ENCODE data around the gene ADRA2C. TPM values are rescaled to one million over a fixed set of nuclear protein-coding genes. Genes with fewer than 3 reads are reported as not detected.

The ADRA2C gene
- total and polyA plus RNA-seq, 2 experiments from 2014 or later = 3.0 to 16.6 TPM

DNA sequence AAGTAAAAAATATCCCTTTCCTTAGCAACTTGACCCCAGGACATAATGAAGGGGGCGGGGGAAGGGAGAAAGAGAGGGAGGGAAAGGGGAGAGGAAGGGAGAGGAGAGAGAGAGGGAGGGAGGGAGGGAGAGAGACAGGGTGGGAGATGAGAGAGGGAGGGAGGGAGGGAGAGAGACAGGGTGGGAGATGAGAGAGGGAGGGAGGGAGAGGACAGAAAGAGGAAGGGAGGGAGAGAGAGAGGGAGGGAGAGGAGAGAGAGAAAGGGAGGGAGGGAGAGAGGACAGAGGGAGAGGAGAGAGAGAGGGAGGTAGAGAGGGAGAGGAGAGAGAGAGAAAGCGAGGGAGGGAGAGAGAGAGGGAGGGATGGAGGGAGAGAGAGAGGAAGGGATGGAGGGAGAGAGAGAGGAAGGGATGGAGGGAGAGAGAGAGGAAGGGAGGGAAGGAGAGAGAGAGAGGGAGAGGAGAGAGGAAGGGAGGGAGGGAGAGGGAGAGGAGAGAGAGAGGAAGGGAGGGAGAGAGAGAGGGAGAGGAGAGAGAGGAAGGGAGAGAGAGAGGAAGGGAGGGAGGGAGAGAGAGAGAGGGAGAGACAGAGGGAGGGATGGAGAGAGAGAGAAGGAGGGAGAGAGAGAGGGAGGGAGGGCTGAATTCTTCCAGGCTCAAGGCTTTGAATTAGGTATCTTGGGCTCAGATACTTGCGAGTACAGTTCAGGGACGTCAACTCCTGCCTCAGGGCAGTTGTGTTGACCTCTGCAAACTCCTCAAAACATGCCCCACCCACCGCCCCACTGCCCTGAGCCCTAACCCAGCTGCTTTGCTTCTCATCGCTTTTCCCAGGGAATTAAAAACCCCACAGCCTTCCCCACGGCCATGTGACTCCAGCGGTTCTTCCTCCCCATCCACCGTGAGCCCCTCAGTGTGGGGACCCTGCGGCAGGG is 40.0 kb upstream of the ADRA2C start:
- peaks cover 14% of the 10 kb centered on the region for H3K4me1 ChIP-seq (ENCODE audit: insufficient read depth)
- no peak overlapping the region for H3K4me3 Mint-ChIP-seq
- H2AFZ ChIP-seq = no peak overlapping the region
- no peak overlapping the region for H3K4me2 ChIP-seq
- H3K4me1 Mint-ChIP-seq = peaks cover 21% of the 10 kb centered on the region
- no peaks in the 10 kb centered on the region for H3K79me2 ChIP-seq (replicated peaks; ENCODE audit: insufficient read depth)
- no peaks in the 10 kb centered on the region for H4K20me1 ChIP-seq (replicated peaks; ENCODE audit: insufficient read depth)
- 0 out of 2 replicates have a peak, but pooled peaks cover 6% of the 10 kb centered on the region for H3F3A ChIP-seq (replicated peaks; ENCODE audit: low read depth)
- no peak overlapping the region for H3K4me3 ChIP-seq
- peak; percentile 44 for DNase-seq (ENCODE audit: low spot score)
- peaks cover 10% of the 10 kb centered on the region for H3K27me3 ChIP-seq (ENCODE audit: insufficient read depth)
- H3K27ac ChIP-seq (ENCODE audit: low read depth) = no peak overlapping the region
- no peaks in the 10 kb centered on the region for H3K9me2 ChIP-seq (ENCODE audit: insufficient read depth)
- TF ChIP-seq, protein P1, sequence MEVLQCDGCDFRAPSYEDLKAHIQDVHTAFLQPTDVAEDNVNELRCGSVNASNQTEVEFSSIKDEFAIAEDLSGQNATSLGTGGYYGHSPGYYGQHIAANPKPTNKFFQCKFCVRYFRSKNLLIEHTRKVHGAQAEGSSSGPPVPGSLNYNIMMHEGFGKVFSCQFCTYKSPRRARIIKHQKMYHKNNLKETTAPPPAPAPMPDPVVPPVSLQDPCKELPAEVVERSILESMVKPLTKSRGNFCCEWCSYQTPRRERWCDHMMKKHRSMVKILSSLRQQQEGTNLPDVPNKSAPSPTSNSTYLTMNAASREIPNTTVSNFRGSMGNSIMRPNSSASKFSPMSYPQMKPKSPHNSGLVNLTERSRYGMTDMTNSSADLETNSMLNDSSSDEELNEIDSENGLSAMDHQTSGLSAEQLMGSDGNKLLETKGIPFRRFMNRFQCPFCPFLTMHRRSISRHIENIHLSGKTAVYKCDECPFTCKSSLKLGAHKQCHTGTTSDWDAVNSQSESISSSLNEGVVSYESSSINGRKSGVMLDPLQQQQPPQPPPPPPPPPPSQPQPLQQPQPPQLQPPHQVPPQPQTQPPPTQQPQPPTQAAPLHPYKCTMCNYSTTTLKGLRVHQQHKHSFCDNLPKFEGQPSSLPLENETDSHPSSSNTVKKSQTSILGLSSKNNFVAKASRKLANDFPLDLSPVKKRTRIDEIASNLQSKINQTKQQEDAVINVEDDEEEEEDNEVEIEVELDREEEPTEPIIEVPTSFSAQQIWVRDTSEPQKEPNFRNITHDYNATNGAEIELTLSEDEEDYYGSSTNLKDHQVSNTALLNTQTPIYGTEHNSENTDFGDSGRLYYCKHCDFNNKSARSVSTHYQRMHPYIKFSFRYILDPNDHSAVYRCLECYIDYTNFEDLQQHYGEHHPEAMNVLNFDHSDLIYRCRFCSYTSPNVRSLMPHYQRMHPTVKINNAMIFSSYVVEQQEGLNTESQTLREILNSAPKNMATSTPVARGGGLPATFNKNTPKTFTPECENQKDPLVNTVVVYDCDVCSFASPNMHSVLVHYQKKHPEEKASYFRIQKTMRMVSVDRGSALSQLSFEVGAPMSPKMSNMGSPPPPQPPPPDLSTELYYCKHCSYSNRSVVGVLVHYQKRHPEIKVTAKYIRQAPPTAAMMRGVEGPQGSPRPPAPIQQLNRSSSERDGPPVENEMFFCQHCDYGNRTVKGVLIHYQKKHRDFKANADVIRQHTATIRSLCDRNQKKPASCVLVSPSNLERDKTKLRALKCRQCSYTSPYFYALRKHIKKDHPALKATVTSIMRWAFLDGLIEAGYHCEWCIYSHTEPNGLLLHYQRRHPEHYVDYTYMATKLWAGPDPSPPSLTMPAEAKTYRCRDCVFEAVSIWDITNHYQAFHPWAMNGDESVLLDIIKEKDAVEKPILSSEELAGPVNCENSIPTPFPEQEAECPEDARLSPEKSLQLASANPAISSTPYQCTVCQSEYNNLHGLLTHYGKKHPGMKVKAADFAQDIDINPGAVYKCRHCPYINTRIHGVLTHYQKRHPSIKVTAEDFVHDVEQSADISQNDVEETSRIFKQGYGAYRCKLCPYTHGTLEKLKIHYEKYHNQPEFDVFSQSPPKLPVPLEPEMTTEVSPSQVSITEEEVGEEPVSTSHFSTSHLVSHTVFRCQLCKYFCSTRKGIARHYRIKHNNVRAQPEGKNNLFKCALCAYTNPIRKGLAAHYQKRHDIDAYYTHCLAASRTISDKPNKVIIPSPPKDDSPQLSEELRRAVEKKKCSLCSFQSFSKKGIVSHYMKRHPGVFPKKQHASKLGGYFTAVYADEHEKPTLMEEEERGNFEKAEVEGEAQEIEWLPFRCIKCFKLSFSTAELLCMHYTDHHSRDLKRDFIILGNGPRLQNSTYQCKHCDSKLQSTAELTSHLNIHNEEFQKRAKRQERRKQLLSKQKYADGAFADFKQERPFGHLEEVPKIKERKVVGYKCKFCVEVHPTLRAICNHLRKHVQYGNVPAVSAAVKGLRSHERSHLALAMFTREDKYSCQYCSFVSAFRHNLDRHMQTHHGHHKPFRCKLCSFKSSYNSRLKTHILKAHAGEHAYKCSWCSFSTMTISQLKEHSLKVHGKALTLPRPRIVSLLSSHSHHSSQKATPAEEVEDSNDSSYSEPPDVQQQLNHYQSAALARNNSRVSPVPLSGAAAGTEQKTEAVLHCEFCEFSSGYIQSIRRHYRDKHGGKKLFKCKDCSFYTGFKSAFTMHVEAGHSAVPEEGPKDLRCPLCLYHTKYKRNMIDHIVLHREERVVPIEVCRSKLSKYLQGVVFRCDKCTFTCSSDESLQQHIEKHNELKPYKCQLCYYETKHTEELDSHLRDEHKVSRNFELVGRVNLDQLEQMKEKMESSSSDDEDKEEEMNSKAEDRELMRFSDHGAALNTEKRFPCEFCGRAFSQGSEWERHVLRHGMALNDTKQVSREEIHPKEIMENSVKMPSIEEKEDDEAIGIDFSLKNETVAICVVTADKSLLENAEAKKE (CRISPR knock-in tag; IDR thresholded peaks at IDR 0.05) = no peak
- TF ChIP-seq, protein P2, sequence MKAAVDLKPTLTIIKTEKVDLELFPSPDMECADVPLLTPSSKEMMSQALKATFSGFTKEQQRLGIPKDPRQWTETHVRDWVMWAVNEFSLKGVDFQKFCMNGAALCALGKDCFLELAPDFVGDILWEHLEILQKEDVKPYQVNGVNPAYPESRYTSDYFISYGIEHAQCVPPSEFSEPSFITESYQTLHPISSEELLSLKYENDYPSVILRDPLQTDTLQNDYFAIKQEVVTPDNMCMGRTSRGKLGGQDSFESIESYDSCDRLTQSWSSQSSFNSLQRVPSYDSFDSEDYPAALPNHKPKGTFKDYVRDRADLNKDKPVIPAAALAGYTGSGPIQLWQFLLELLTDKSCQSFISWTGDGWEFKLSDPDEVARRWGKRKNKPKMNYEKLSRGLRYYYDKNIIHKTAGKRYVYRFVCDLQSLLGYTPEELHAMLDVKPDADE (IDR thresholded peaks at IDR 0.05) = no peak
- no peak for TF ChIP-seq JUNB (IDR thresholded peaks at IDR 0.05; ENCODE audit: unreplicated experiment)
- no peak for TF ChIP-seq STAT1 (IDR thresholded peaks at IDR 0.05; ENCODE audit: unreplicated experiment)
- no peak for TF ChIP-seq ZNF114 (CRISPR knock-in tag; IDR thresholded peaks at IDR 0.05)
- TF ChIP-seq CREB1 (CRISPR knock-in tag; IDR thresholded peaks at IDR 0.05; ENCODE audit: low read depth) = no peak
- TF ChIP-seq, protein P3, sequence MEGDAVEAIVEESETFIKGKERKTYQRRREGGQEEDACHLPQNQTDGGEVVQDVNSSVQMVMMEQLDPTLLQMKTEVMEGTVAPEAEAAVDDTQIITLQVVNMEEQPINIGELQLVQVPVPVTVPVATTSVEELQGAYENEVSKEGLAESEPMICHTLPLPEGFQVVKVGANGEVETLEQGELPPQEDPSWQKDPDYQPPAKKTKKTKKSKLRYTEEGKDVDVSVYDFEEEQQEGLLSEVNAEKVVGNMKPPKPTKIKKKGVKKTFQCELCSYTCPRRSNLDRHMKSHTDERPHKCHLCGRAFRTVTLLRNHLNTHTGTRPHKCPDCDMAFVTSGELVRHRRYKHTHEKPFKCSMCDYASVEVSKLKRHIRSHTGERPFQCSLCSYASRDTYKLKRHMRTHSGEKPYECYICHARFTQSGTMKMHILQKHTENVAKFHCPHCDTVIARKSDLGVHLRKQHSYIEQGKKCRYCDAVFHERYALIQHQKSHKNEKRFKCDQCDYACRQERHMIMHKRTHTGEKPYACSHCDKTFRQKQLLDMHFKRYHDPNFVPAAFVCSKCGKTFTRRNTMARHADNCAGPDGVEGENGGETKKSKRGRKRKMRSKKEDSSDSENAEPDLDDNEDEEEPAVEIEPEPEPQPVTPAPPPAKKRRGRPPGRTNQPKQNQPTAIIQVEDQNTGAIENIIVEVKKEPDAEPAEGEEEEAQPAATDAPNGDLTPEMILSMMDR (conservative IDR thresholded peaks at IDR 0.05; ENCODE audit: low read depth in 2 of 2) = no peak
- no peak for TF ChIP-seq POLR2AphosphoS5 (IDR thresholded peaks at IDR 0.05; ENCODE audit: low read depth)
- H3K27ac Mint-ChIP-seq = no peak overlapping the region
- ATAC-seq = no peak
- no peaks in the 10 kb centered on the region for H3K36me3 Mint-ChIP-seq (ENCODE audit: low read depth)
- no peaks in the 10 kb centered on the region for H3K36me3 ChIP-seq (ENCODE audit: insufficient read depth)
- H3K27me3 Mint-ChIP-seq (ENCODE audit: insufficient read depth, low read depth, poor library complexity) = peaks cover 21% of the 10 kb centered on the region
- H3K9me3 Mint-ChIP-seq = no peaks in the 10 kb centered on the region

Measured in GM23338 (cell line).